Left hindlimb (tissue), 1 donor: ENCODE data around the gene SCAF8.
"Not testable (repeated sequence)": the region's sequence is repeated elsewhere in the genome, so short reads cannot be mapped to it uniquely, and the experiment has no call there.

Experiments
- DNase-seq: peaks from one replicate; pipeline ENCODE4 v3.0.0-alpha.2; 2018

SCAF8 gene

DNA sequence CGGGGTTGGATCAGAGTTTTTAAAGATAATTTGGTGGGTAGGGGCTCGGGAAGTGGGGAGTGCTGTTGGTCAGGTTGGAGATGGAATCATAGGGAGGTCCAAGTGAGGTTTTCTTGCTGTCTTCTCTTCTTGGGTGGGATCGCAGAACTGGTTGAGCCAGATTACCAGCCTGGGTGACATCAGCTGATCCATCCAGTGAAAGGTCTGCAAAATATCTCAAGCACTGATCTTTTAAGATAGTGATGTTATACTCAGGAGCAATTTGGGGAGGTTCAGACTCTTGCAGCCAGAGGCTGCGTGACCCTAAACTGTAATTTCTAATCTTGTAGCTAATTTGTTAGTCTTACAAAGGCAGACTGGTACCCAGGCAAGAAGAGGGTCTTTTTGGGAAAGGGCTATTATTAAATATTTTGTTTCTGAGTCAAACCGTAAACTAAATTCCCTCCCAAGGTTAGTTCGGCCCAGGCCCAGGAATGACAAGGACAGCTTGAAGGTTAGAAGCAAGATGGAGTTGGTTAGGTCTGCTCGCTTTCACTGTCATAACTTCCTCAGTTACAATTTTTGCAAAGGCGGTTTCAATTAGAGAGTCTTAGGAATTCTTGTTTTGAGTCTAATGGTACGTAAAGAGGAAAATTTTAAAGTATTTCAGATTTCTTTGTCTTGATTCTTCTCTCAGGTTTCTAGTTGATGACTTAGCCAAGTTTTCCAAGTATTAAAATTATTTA is 53.1 kb downstream of the SCAF8 start:
- DNase-seq = no peak

DNA sequence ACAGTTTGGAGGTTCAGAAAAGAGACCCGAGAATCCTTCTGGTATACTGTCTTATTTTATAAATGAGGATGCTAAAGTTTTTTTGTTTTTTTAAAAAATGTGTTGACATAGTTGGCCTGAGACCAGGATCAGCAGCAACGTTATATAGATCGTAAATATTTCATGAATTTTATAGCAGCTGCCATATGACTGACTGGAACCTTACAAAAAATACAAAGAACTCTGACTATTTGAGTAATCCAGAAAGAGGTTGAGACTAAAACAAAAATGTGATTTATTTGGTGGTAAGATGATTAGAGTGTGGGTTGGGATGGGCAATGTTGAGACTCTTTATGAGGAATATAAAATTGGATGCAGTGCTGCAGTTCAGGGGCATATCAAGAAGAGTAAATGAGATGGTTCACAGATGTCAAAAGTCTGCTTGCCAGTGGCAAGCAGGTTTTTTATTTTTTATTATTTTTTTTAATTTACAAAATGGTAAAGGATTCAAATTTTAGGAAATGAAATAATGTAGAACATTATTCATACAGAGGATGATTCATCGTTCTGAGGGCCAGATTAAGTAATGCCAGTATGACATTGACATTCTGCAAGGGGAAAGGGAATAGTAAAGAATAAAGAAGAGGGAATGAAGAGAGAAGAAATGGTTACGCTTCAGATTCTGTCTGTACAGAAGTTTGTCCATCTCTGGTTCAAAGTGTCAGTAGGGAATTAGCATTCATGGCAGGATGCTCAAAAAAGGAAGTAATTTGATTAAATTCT is 58.5 kb downstream of the SCAF8 start:
- DNase-seq = no peak

DNA sequence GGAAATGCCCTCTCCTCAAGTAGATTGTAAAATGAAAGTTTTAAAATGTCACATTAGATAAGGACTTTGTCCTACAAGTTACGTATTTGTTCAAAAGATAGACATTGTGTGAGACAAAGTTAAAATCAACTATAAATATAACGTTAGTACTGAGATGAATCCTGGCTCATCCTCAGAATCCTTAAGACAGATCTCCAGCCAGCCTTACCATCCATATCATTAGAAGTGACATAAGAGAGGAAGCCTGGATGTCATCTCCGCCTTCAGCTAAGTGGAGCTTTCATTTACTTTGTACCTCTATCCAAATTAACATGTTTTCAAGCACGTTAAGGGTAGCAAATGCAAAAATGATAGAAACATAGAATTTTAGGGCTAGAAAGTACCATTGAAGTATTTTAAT is 59.1 kb downstream of the SCAF8 start:
- no peak for DNase-seq

DNA sequence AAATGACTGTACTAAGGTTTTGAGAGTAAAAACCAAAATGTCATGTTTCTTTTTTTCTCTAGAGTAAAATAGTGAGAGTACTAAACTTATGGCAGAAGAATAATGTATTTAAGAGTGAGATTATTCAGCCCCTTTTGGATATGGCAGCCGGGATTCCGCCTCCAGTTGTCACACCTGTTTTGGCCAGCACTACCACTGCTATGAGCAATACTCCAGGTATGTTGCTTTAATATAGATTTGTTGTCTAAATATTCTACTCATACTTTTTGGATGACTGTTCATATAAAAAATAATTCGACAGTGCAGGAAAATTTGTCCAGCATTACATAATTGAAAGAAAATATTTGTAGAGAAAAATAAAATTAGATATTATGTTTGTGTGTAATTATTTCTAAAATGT is 59.5 kb downstream of the SCAF8 start:
- DNase-seq = no peak

DNA sequence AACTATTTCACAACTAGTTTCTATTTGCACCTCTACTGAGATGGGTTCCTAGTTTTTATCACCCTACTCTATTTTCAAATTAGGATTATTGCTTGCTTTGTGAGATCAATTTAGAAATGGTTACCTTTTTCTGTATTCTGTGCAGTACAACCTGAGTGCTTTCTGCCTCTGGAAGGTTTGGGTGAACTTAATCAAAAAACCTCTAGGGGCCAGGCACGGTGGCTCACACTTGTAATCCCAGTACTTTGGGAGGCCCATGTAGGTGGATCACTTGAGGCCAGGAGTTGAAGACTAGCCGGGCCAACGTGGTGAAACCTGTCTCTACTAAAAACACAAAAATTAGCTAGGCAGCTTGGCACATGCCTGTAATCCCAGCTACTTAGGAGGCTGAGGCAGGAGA is 63.3 kb downstream of the SCAF8 start:
- DNase-seq = no peak

DNA sequence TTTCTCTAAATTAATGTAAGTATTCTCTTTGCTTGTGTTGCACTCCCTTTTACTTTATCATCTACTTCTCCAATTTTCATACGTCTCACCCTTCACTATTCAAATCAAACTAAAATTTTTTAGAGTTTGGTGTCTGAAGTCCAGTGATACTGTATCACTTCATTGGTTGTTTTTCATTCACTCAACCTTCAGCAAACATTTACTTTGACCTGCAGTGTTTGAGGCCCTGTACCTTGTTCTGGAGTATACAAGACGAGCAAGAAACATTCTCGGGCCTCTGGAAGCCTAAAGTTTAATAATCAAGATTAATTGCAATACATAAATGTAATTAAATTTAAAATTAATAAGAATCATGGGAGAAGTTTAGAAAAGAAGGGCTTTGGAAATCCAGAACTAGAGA is 64.6 kb downstream of the SCAF8 start:
- DNase-seq = no peak

DNA sequence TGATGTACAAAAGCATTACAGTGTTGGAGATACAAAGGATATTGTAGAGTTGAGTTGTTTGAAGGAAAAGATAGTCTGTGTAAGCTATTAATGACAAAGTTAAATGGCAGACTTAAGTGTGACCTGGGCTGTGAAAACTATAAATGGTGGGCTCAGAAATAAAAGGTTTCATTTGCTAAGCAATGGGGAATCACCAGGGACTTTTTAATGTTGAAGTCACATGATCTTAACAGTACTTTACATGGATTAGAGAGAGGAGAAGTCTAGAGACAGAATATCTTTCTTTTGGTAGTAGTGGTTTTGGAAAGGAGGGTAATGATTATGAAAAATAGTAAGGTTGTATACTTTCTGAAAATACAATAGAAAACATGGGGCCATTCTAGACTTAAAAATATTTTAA is 67.1 kb downstream of the SCAF8 start:
- no peak for DNase-seq

DNA sequence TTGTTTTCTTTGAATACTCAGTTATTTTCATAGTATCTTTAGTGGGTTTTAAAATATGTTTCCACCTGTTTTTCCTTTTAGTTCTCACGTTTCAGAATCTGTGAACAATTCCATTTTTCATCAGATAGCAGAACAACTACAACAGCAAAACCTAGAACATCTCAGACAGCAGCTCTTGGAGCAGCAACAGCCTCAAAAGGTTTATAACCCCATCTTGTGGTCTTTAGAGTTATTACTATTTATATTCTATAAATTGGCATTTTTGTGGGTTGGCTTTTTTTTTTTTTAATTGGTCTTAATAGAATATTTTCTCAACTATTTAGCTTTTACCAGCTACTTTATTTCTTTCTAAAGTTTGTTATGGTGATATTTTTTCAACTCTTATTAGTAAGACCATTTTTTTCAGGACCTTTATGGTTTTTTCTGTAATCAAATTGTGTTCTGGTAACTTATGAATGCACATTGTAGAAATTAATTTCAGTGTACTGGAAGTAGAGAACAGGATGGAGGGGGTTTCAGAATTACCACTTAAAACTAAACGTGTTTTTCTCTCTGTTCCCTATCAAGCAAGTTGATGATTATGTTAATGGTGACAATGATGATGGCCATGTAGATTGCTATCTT is 72.2 kb downstream of the SCAF8 start:
- DNase-seq = no peak

DNA sequence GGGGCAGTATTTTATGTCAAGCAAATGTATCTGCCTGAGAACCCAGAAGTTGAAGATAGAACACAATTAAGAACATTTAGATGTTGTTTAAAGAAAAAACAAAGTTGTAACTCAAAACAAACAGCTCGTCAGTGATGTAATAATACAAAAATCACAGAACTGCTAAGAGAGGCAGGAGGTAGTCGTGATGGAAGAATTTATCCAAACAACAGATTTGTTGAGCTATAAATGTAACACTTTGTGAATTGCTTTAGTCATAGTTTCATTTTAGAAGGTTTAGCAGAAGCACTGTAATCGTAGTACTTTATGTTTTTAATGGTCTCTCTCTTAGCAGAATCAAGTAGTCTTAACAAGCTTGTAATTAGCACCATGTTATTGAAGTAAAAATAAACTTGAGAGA is 73.6 kb downstream of the SCAF8 start:
- DNase-seq = no peak

DNA sequence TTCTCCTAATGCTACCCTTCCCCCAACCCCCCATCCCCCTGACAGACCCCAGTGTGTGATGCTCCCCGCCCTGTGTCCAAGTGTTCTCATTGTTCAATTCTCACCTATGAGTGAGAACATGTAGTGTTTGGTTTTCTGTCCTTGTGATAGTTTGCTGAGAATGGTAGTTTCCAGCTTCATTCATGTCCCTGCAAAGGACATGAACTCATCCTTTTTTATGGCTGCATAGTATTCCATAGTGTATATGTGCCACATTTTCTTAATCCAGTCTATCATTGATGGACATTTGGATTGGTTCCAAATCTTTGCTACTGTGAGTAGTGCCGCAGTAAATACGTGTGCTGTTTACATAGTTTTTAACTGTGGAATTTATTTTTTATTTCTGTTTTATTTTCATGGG is 78.4 kb downstream of the SCAF8 start:
- DNase-seq = not testable (repeated sequence)

DNA sequence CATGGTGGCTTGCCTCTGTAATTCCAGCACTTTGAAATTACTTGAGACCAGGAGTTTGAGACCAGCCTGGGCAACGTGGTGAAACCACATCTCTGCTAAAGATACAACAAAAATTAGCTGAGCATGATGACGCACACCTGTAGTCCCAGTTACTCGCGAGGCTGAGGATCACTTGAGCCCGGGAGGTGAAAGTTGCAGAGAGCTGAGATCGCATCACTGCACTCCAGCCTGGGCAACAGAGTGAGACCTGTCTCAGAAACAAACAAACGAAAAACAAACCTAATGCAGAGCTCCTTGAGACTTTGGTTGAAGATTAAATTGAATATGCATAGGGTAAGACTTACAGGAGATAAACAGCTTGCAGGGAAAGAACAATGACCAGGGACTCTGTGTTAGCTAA is 80.8 kb downstream of the SCAF8 start:
- no peak for DNase-seq

DNA sequence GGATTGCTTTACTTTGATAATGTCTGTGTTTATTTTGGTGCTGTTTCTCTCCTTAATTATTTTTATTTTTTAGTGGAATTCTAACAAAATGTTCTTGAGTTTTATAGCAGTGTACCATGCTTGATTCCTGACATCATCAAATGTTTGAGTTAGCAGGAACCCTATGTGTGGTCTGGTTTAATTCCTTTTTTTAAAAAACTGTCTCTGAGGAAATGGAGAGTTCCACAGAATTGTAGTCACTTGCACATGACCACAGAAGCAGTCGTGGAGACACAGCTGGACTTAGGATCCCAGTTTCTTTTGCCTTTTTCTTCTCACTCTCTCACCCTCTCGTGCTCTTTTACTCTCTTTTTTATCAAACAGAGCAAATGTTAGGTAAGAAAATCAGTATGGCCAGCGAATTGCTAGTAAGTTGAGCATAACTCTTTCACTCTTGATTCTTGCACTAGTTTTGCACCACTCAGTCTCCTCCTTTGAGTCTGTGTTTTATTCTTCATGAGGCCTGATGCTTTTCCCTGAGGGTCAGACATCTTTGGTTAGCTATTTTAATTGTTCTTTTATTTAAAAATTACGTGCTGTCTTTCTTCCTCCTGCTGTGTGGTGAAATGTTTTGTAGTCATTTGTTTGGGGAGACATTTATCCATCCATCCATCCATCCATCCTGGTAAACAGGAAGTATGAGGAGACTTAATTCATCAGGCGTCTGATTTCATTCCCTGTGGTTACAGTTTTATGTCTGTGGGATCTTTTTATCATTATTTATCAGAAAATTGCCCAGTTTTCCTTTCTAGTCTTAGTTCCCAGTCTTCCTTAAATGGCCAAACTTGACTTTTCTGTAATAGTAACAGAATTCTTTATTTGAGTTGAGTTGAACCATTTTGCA is 83.0 kb downstream of the SCAF8 start:
- no peak for DNase-seq

DNA sequence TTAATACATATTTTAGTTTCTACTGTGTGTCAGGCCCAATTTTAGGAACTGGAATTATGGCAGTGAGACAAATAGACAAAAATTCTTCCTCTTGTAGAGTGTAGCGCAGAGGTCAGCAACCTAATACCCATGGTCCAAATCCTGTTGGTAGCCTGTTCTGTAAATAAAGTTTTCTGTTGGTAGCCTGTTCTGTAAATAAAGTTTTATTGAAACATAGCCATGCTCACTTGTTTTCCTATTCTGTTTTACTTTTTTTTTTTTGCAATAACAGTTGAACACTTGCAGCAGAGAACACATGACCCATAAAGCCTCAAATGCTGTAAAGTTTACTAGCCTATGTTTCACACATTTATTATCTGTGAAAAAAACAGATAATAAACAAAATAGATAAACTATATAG is 87.9 kb downstream of the SCAF8 start:
- DNase-seq = no peak

DNA sequence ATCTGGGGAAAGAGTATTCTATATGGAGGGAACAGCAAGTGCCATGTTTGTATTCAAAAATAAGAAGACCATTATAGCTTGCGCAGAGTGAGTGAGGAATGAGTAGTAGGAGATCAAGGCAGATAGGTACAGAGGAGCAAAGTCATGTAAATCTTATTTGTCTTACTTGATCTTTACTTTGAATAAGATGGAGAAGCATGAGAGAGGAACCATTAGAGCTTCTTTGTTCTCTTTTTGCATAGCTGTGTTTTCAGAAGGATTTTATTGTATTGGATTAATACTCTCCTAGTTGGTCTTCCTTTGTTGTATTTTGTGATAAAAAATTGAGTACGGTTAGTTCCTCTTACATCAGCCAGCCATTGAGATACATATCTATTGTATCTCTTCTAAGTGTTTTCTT is 88.4 kb downstream of the SCAF8 start:
- DNase-seq = no peak

DNA sequence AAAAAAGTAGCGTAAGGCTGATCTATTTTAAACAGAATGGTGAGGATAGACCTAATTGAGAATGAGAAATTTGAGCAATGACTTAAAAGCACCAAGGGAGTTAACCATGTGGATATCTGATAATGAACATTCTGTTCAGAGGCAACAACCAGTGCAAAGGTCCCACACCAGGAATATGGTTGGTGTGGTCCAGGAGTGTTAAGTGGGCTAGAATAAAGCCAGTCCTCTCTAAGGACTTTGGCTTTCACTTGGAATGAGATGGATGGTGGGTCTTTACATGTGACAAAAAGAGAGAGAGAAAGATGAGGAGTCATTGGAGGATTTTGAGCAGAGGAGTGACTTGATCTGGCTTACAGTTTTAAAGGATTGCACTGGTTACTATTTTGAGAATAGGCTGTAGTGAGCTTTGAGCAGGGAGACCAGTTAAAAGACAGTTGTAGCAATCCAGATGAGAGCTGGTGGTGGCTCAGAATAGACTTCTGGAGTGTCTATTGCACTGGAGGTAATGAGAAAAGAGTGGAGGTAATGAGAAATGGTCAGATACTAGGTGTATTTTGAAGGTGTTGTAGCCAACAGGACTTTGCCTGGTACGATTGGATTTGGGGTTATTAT is 89.8 kb downstream of the SCAF8 start:
- DNase-seq = no peak

DNA sequence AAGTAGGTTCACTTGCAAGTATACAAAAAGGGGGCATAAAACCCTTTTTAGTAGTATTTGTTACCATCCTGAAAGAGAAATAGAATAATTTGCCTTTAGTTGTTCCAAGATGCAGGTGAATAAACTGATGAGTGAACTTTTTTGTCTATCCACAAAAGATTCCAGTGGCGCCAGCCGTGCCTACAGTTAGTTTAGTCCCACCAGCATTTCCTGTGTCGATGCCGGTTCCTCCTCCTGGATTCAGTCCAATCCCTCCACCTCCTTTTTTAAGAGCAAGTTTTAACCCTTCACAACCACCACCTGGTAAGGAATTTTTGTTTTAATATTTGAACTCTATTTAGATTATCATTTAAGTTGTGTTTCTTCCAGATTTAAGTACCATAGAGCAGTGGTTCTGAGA is 90.9 kb downstream of the SCAF8 start:
- no peak for DNase-seq

DNA sequence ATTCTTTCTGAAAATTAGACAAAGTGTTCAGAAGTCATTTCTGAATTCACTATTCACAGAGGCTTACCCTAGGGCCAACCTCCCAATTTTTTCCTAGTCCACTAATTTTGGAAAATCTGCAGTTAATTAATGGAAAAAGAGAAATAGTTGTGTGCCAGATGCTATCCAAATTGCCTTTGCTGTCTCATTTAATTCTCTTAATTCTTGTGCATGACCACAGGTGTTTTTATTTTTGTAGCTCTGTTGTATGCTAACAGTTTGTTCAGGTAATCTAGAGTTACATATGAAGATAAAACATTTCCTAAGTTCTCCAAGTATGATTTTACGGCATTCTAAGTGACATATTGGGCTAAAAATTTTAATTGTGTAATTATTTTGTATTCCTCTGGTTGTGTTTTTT is 96.8 kb downstream of the SCAF8 start:
- no peak for DNase-seq

DNA sequence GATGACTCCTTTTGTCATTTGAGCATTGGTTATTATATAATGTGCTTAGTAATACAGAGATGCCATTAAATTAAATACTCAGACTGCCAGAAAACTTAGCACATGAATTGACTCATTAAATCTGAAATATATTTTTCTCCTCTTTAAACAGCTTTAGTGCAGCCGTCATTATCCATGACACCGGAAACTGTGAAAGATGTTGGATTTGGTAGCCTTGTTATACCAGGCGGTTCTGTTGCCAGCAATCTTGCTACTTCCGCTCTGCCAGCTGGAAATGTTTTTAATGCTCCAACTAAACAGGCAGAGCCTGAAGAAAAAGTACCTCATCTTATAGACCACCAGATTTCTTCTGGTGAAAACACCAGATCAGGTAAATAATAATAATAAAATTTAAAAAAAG is 97.6 kb downstream of the SCAF8 start:
- DNase-seq = no peak

DNA sequence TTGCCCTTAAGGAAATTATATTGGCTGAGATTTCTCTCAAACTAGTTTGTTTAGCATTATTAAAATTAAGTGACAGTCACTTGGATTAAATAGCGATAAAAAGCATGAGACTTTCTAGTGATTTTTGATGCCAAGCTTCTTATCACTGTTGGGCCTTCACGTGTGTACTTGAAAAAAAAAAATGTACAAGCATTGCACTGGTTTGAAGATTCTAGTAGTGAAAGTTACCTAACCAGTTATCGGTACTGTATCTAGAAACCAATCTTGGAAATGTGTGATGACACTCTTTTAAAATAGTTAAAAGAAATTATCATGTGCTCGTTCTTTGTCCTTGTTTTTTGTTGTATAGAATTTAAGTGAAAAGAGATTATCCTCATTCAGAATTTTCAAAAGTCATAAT is 102.1 kb downstream of the SCAF8 start:
- no peak for DNase-seq

DNA sequence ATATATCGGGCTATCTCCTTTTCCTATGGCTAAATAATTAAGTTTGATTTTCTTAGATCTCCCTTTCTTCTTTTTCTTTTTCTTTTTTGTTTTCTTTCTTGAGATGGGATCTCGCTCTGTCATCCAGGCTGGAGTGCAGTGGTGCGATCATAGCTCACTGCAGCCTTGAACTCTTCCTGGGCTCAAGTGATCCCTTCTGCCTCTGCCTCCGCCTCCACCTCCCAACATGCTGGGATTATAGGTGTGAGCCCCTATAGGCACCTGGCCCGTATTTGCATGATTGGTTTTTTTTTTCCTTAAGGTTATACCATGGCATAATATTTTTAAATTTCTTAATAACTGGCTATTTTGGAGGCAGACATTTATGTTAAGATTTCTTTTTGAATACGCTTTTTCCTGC is 106.3 kb downstream of the SCAF8 start:
- DNase-seq = no peak

DNA sequence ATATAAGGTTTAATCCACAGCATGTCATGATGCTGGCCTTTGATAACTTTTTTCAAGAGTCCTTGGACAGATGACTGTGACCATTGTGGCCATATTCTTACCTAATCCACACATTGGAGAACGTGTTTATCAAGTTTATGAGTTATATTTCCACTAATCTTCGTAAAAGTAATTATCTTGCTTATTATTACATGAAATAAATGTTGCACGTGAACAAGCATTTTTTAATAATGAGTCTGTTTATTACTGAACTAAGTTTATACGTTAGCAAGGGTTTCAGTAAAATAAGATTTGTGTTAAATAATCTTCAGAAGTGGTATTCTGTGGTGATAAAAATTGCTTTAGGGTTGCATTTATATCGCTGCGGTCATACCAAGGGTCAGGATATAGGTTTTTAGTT is 107.1 kb downstream of the SCAF8 start:
- no peak for DNase-seq

DNA sequence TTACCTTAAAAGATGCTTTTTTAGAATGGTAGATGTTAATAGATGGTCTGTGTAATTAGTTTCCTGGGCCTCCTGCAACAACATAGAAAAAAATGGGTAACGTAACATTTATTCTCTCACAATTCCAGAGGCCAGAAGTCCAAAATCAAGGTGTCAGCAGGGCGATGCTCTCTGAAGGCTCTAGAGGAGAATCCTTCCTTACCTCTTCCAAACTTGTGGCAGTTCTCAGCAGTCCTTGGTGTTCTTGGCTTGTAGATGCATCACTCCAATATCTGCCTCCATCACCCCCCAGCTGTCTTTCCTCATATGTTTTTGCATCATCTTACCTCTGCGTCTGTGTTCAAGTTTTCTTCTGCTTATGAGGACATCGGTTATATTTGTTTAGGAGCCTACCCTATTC is 107.9 kb downstream of the SCAF8 start:
- DNase-seq = no peak

DNA sequence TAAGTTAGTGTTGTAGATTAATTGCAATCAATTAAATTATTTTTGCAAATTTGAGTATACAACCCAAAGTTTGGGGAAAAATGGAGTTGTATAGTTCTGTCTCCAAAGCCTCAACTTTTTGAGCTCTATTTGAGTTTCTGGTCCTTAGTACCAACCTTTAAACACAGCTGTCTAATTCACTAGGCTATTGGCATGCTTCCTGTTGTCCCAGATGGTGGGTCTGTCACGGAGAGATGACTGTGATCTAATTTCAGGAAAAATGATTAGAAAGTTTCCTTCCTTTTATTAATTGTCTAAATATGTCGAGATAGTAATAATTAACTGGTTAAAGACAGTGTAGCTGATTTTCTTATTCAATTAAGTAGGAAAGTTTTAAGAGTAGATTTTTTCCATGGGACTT is 109.6 kb downstream of the SCAF8 start:
- no peak for DNase-seq
